ENCODE results near the gene BABAM2.

GRCh38 chr2:28317390-28317789, 426.9 kb downstream of the BABAM2 start:
- TF ChIP-seq ZNF184 (tag by site-specific recombination; IDR thresholded peaks at IDR 0.05) = no peak
- TF ChIP-seq ZNF302 (tag by site-specific recombination; IDR thresholded peaks at IDR 0.05; ENCODE audit: low read depth) = no peak
- no peak for TF ChIP-seq BCL11A (tag by site-specific recombination; IDR thresholded peaks at IDR 0.05; ENCODE audit: low read depth)
- no peak for TF ChIP-seq ZNF704 (tag by site-specific recombination; IDR thresholded peaks at IDR 0.05)
- TF ChIP-seq SP2 (tag by site-specific recombination; IDR thresholded peaks at IDR 0.05) = no peak
- no peak for TF ChIP-seq ZNF24 (tag by site-specific recombination; IDR thresholded peaks at IDR 0.05)
- TF ChIP-seq, protein P1, sequence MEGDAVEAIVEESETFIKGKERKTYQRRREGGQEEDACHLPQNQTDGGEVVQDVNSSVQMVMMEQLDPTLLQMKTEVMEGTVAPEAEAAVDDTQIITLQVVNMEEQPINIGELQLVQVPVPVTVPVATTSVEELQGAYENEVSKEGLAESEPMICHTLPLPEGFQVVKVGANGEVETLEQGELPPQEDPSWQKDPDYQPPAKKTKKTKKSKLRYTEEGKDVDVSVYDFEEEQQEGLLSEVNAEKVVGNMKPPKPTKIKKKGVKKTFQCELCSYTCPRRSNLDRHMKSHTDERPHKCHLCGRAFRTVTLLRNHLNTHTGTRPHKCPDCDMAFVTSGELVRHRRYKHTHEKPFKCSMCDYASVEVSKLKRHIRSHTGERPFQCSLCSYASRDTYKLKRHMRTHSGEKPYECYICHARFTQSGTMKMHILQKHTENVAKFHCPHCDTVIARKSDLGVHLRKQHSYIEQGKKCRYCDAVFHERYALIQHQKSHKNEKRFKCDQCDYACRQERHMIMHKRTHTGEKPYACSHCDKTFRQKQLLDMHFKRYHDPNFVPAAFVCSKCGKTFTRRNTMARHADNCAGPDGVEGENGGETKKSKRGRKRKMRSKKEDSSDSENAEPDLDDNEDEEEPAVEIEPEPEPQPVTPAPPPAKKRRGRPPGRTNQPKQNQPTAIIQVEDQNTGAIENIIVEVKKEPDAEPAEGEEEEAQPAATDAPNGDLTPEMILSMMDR (tag by site-specific recombination; IDR thresholded peaks at IDR 0.05) = no peak
- no peak for TF ChIP-seq ZNF112 (tag by site-specific recombination; IDR thresholded peaks at IDR 0.05)
- no peak for TF ChIP-seq ZBTB1 (tag by site-specific recombination; IDR thresholded peaks at IDR 0.05)
- no peak for TF ChIP-seq ZNF140 (tag by site-specific recombination; IDR thresholded peaks at IDR 0.05)
